ENCODE results near the gene NFATC1. TPM values are rescaled to one million over a fixed set of nuclear protein-coding genes. Genes with fewer than 3 reads are reported as not detected.

NFATC1 gene

Small RNA genes within 50 kb of the gene (small RNA-seq; reads per million reads assigned to genes)
- gene AC018445.2 (ENCODE audit: insufficient read depth): not detected

Measured in neuronal stem cell (in vitro differentiated cells).